Natural killer cell treated with Interleukin-12 subunit alpha and Interleukin-12 subunit beta and Interleukin-15 and Interleukin-18, amount 100 ng/mL, for 72 hours (primary cell): ENCODE data around the gene TTC39B. TPM values are rescaled to one million over a fixed set of nuclear protein-coding genes. Genes with fewer than 3 reads are reported as not detected.

Experiments used
- ATAC-seq, 2 donors: fragments of 150-1000 bp; cut with Tn5 transposase in 1 of 2; sonication (Bioruptor Pico), chemical (Tn5 transposase) in 1 of 2; 2 replicates each; pipeline ENCODE4 v1.10.0; 2021
- DNase-seq: peaks from one replicate; pipeline ENCODE4 v3.0.0; 2022; ENCODE audit warnings: low spot score
- H3K27ac Mint-ChIP-seq, 2 donors: 1 replicate in 1 of 2; 2 replicates in 1 of 2; pipeline ENCODE4 v1.8.0; 2022; ENCODE audit warnings: mixed read lengths in 2 of 2, mild to moderate bottlenecking in 1 of 2, moderate library complexity in 1 of 2
- H3K27me3 Mint-ChIP-seq, 2 donors: 1 replicate in 1 of 2; 2 replicates in 1 of 2; pipeline ENCODE4 v1.8.0; 2022; ENCODE audit warnings: mixed read lengths in 2 of 2
- H3K36me3 Mint-ChIP-seq: one replicate; pipeline ENCODE4 v1.8.0; 2022; ENCODE audit warnings: mixed read lengths
- H3K4me1 Mint-ChIP-seq, 2 donors: 1 replicate in 1 of 2; 2 replicates in 1 of 2; pipeline ENCODE4 v1.8.0; 2022; ENCODE audit warnings: low read depth in 2 of 2, mixed read lengths in 2 of 2, mild to moderate bottlenecking in 1 of 2
- H3K4me3 Mint-ChIP-seq: one replicate; pipeline ENCODE4 v1.8.0; 2022; ENCODE audit warnings: mixed read lengths
- H3K9me3 Mint-ChIP-seq: 2 replicates; pipeline ENCODE4 v1.8.0; 2022; ENCODE audit warnings: mixed read lengths
- total RNA-seq, 2 donors: library from RNA; stranded (reverse); gene quantifications; one replicate each; pipeline ENCODE4 v1.2.3, GENCODE V29; 2022

The TTC39B gene
- total RNA-seq, 2 donors from 2014 or later: 12.4 to 20.6 TPM

DNA sequence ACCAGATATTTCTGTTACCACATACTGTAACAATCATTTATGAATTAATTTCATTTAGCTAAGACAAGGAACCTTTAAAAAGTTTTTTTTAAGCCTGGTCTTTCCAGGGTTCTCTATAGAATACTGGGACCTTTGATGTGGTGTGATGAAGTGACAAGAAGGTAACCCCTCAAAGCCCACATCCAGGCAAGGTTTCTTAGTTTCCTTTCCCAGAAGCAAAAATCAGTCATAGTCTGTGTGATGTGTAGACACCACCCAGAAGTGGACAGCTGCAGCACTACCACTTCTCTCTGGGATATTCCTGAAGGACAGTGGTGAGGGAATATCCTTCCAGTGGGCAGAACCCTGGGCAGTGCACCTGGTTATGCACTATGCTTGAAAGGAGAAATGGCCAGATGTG is 115.6 kb downstream of the TTC39B start:
- Mint-ChIP-seq H3K36me3 (peaks cover 26% of the 10 kb centered on the region), H3K4me1 (peaks cover 6 to 14% of the 10 kb centered on the region in 2 donors), H3K9me3 (no peaks in the 10 kb centered on the region), H3K27ac (no peak overlapping the region), H3K27me3 (no peaks in the 10 kb centered on the region), H3K4me3 (no peak overlapping the region)
- DNase-seq: no peak
- ATAC-seq: peak in 1 of 2 donors; percentile 61

DNA sequence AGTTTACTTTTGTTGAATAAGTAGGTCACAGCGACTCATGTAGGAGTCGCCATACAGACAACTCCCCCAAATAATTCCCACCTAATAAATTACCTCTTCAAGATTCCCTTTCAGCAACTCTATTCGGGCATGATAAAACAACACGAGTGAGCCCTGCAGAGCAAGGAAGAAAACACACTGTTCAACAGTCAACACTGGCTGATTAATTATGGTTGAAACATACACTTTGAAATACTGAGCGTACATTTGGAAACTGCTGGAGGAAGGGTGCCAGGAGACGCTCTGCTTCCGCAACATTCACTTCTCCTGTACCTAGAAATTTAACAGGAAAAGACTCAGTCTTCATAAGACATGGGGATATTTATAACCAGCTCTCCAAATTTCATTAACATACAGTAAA is 117.5 kb downstream of the TTC39B start:
- Mint-ChIP-seq H3K27me3 (no peaks in the 10 kb centered on the region), H3K36me3 (peaks cover 20% of the 10 kb centered on the region), H3K9me3 (no peaks in the 10 kb centered on the region), H3K4me3 (no peak overlapping the region), H3K27ac (no peak overlapping the region), H3K4me1 (peaks cover 4 to 14% of the 10 kb centered on the region in 2 donors)
- DNase-seq (no peak), ATAC-seq (no peak)

GRCh38 chr9:15187589-15187988 is 119.4 kb downstream of the TTC39B start:
- Mint-ChIP-seq H3K4me3 (no peak overlapping the region), H3K36me3 (peaks cover 20% of the 10 kb centered on the region), H3K27ac (no peak overlapping the region), H3K4me1 (peaks cover 4 to 14% of the 10 kb centered on the region in 2 donors), H3K9me3 (no peaks in the 10 kb centered on the region), H3K27me3 (no peaks in the 10 kb centered on the region)
- ATAC-seq: no peak
- no peak for DNase-seq

DNA sequence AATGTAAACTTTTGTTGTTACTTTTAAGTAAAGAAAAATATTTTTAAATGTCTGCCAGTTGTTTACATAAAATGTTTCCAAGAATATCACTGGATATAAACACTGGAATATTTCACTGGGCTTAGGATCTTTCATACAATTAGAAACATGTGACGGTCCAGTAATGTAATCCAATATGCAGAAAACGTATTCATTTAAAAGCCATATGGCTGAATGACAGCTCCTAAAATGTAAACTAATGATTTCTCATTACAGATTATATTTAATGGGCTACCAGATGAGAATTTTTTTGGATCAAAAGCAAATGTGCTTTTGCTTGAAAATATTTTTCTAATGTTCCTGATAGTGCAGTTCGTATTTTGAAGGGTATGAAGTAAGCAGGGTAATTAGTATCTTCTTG is 124.3 kb downstream of the TTC39B start:
- Mint-ChIP-seq H3K27me3 (no peaks in the 10 kb centered on the region), H3K9me3 (no peaks in the 10 kb centered on the region), H3K4me1 (peaks cover 4 to 11% of the 10 kb centered on the region in 2 donors), H3K4me3 (no peak overlapping the region), H3K27ac (no peak overlapping the region), H3K36me3 (peaks cover 21% of the 10 kb centered on the region)
- DNase-seq (no peak), ATAC-seq (no peak)

DNA sequence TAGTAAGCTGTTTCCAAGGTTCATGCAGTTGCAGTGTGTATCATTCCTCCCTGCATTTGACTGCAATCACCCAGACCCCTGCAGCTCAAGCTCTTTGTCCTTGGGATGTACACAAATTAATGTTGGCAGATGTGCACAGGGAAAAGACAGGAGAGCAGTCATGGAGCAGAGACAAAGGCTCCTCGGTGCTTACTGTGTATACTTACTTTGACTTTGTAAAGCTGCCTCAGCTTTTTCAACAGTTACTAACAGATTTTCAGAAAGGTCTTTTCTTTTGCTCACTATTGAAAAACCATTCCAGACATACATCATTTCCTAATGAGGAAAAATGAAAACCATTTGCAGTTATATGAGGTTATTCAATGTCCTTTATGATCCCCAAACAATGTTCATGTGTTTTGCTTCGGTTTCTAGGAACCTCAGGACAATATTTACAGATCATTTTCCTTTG is 124.9 kb downstream of the TTC39B start:
- no peaks in the 10 kb centered on the region for H3K27me3 Mint-ChIP-seq
- no peak overlapping the region for H3K27ac Mint-ChIP-seq
- no peak for DNase-seq
- no peak overlapping the region for H3K4me3 Mint-ChIP-seq
- H3K4me1 Mint-ChIP-seq: peaks cover 4 to 11% of the 10 kb centered on the region in 2 donors
- no peaks in the 10 kb centered on the region for H3K9me3 Mint-ChIP-seq
- no peak for ATAC-seq
- peaks cover 21% of the 10 kb centered on the region for H3K36me3 Mint-ChIP-seq

- Mint-ChIP-seq H3K27ac (peak overlapping the region in 1 of 2 donors; percentile 48), H3K36me3 (peaks cover 16% of the 10 kb centered on the region), H3K4me3 (no peak overlapping the region), H3K27me3 (no peaks in the 10 kb centered on the region), H3K9me3 (no peaks in the 10 kb centered on the region), H3K4me1 (peaks cover 4 to 11% of the 10 kb centered on the region in 2 donors)
- ATAC-seq: no peak
- no peak for DNase-seq
Observed at GRCh38 chr9:15180124-15180523, 126.9 kb downstream of the TTC39B start.

- no peaks in the 10 kb centered on the region for H3K27me3 Mint-ChIP-seq
- H3K36me3 Mint-ChIP-seq: peaks cover 24% of the 10 kb centered on the region
- ATAC-seq (no peak), DNase-seq (no peak)
- H3K4me3 Mint-ChIP-seq: no peak overlapping the region
- peaks cover 4 to 11% of the 10 kb centered on the region in 2 donors for H3K4me1 Mint-ChIP-seq
- H3K27ac Mint-ChIP-seq: no peak overlapping the region
- no peaks in the 10 kb centered on the region for H3K9me3 Mint-ChIP-seq
Observed at GRCh38 chr9:15178631-15179030, 128.4 kb downstream of the TTC39B start.

- Mint-ChIP-seq H3K4me1 (peaks cover 4 to 8% of the 10 kb centered on the region in 2 donors), H3K4me3 (no peak overlapping the region), H3K36me3 (peaks cover 26% of the 10 kb centered on the region), H3K27ac (no peak overlapping the region), H3K27me3 (no peaks in the 10 kb centered on the region), H3K9me3 (no peaks in the 10 kb centered on the region)
- DNase-seq: no peak
- ATAC-seq: no peak
Observed at GRCh38 chr9:15176836-15177235, 130.2 kb downstream of the TTC39B start.

- Mint-ChIP-seq H3K4me1 (no peaks in the 10 kb centered on the region), H3K27ac (no peak overlapping the region), H3K27me3 (no peaks in the 10 kb centered on the region), H3K4me3 (no peak overlapping the region), H3K36me3 (no peaks in the 10 kb centered on the region), H3K9me3 (no peaks in the 10 kb centered on the region)
- no peak for DNase-seq
- ATAC-seq: no peak
Observed at GRCh38 chr9:15163931-15164330, 143.1 kb downstream of the TTC39B start.

GRCh38 chr9:15161753-15162152 is 145.3 kb downstream of the TTC39B start:
- DNase-seq: no peak
- Mint-ChIP-seq H3K36me3 (no peaks in the 10 kb centered on the region), H3K27me3 (no peaks in the 10 kb centered on the region), H3K9me3 (no peaks in the 10 kb centered on the region), H3K4me1 (no peaks in the 10 kb centered on the region), H3K4me3 (no peak overlapping the region), H3K27ac (no peak overlapping the region)
- ATAC-seq: no peak

GRCh38 chr9:15160673-15161072 is 146.3 kb downstream of the TTC39B start:
- no peaks in the 10 kb centered on the region for H3K36me3 Mint-ChIP-seq
- H3K9me3 Mint-ChIP-seq: no peaks in the 10 kb centered on the region
- DNase-seq (no peak), ATAC-seq (no peak)
- H3K4me1 Mint-ChIP-seq: no peaks in the 10 kb centered on the region
- no peak overlapping the region for H3K4me3 Mint-ChIP-seq
- no peaks in the 10 kb centered on the region for H3K27me3 Mint-ChIP-seq
- H3K27ac Mint-ChIP-seq: no peak overlapping the region

GRCh38 chr9:15158064-15158463 is 149.0 kb downstream of the TTC39B start:
- Mint-ChIP-seq H3K4me3 (no peak overlapping the region), H3K9me3 (no peaks in the 10 kb centered on the region), H3K27me3 (peaks cover 0 to 7% of the 10 kb centered on the region in 2 donors), H3K27ac (no peak overlapping the region), H3K36me3 (no peaks in the 10 kb centered on the region), H3K4me1 (no peaks in the 10 kb centered on the region)
- ATAC-seq (no peak), DNase-seq (no peak)

DNA sequence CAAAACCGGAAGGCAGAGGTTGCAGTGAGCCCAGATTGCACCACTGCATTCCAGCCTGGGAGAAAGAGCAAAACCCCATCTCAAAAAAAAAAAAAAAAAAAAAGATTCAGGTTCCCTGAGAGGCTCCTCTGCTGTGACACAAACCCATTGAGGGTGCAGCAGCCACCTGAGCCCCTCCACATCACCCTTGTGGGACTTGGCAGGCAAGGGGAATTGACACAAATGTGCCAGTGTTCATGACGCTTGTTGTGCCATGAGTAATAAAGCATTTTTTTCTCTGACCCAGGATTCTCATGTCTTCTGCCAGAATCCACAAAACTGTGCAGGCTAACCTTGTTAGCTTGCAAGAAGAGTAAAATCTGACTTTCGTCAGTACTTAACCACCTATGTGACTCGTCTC is 149.6 kb downstream of the TTC39B start:
- Mint-ChIP-seq H3K4me3 (no peak overlapping the region), H3K27me3 (peaks cover 0 to 7% of the 10 kb centered on the region in 2 donors), H3K4me1 (no peaks in the 10 kb centered on the region), H3K27ac (no peak overlapping the region), H3K36me3 (no peaks in the 10 kb centered on the region), H3K9me3 (no peaks in the 10 kb centered on the region)
- ATAC-seq (no peak), DNase-seq (no peak)

DNA sequence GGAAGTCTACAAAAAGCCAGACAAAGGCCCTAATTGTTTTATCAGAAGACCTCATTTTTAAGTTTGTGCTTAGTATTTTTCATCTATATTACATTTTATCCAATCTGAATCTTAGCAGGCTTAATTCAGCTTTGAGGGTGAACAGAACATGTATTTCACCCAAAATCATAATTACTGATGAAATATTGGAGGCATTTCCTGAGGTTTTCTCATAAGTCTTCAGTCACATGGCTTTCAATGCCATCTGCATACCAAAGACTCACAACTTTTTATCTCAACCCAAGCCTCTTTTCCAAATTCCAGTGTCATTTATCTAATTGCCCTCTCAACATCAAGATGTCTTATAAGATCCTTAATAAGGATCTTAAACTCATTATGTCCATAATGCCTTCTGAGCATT is 150.8 kb downstream of the TTC39B start:
- Mint-ChIP-seq H3K4me3 (no peak overlapping the region), H3K4me1 (no peaks in the 10 kb centered on the region), H3K27me3 (peaks cover 2 to 11% of the 10 kb centered on the region in 2 donors), H3K9me3 (no peaks in the 10 kb centered on the region), H3K36me3 (no peaks in the 10 kb centered on the region), H3K27ac (no peak overlapping the region)
- ATAC-seq: no peak
- no peak for DNase-seq

GRCh38 chr9:15155826-15156225 is 151.2 kb downstream of the TTC39B start:
- H3K36me3 Mint-ChIP-seq: no peaks in the 10 kb centered on the region
- H3K4me3 Mint-ChIP-seq: no peak overlapping the region
- H3K27ac Mint-ChIP-seq: no peak overlapping the region
- H3K9me3 Mint-ChIP-seq: no peaks in the 10 kb centered on the region
- peaks cover 2 to 14% of the 10 kb centered on the region in 2 donors for H3K27me3 Mint-ChIP-seq
- no peaks in the 10 kb centered on the region for H3K4me1 Mint-ChIP-seq
- DNase-seq: no peak
- ATAC-seq: no peak
